Measurements from ENCODE around the gene FAM13A. TPM values are rescaled to one million over a fixed set of nuclear protein-coding genes. Genes with fewer than 3 reads are reported as not detected.

The FAM13A gene
- total and polyA plus RNA-seq, 9 of the 15 experiments (the other 6 are each of a cell fraction or from before 2014, with no cell fraction given), result 11.3 to 23.3 (median 14.7) TPM

DNA sequence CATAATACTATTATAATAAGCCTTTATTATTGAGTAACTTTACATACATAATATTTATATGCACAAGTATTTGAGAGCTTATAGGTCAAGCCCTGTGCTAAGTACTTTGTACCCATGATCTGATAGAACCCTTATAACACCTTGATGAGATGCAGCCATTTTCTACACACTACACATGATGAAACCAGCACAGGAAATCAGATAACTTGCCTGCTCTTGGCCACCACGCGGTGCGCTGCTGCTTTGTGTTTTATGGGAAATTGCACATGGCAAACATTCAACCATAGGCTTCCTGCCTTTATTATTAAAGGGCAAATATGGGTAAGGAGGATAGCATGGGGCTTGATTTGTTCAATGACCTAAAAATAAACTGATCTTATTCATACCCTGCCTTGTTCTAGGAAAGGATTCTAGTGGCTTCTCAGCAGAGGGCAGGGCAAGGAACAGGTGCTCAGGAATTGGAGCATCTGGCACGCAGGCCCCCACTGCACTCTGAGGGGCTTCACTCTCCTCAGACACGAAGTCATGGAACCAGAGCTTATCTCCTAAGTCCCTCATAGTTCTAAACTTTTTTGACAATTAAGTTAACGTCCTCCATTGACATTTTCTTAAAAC, 327.7 kb downstream of the FAM13A start:
- TF ChIP-seq GATAD2B (IDR thresholded peaks at IDR 0.05; ENCODE audit: borderline replicate concordance) (no peak), MYNN (IDR thresholded peaks at IDR 0.05) (no peak), MYNN (CRISPR knock-in tag; IDR thresholded peaks at IDR 0.05) (no peak)
- TF ChIP-seq, protein P1, sequence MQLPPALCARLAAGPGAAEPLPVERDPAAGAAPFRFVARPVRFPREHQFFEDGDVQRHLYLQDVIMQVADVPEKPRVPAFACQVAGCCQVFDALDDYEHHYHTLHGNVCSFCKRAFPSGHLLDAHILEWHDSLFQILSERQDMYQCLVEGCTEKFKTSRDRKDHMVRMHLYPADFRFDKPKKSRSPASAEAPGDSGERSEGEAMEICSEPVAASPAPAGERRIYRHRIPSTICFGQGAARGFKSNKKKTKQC (CRISPR knock-in tag; IDR thresholded peaks at IDR 0.05), result no peak
- H2AFZ ChIP-seq (ENCODE audit: low read depth, low read length), result no peak overlapping the region
- H4K20me1 ChIP-seq (replicated peaks; ENCODE audit: control insufficient read depth, insufficient read depth, low read length), result no peaks in the 10 kb centered on the region
- POLR2A ChIA-PET, result interaction anchor here (0.5 kb wide), 1 partner anchor 10 kb away, joined by 4 read pairs; no protein-coding TSS in a partner anchor
- no peaks in the 10 kb centered on the region for H3K27me3 ChIP-seq (ENCODE audit: control insufficient read depth in 2 of 2, insufficient read depth in 2 of 2, low read length in 2 of 2)
- FAIRE-seq (no peak), DNase-seq (ENCODE audit: extremely low read depth in 1 of 4, low spot score in 3 of 4) (no peak), ATAC-seq (no peak)
- H3K9me1 ChIP-seq (ENCODE audit: control insufficient read depth, insufficient read depth, low read length), result no peaks in the 10 kb centered on the region
- H3K27ac ChIP-seq (ENCODE audit: extremely low read depth, low read depth, low read length), result no peak overlapping the region
- in situ Hi-C loops (cut with MboI) (no loop called here), intact Hi-C loops (cut with micrococcal nuclease) (no loop called here)
- no peak overlapping the region for H3K4me2 ChIP-seq (ENCODE audit: insufficient read depth, low read length)
- no peak overlapping the region for H3K9ac ChIP-seq (ENCODE audit: insufficient read depth in 1 of 2, low read depth in 2 of 2, low read length in 2 of 2)
- peaks cover 46% of the 10 kb centered on the region; the same call in 2 of the 3 replicates for H3K36me3 ChIP-seq (ENCODE audit: control insufficient read depth, insufficient read depth, low read length)
- H3K4me1 ChIP-seq (replicated peaks in 1 of 2; ENCODE audit: control insufficient read depth in 2 of 2, insufficient read depth in 2 of 2, low read length in 2 of 2), result no peaks in the 10 kb centered on the region; a peak in 1 of 5 replicates
- 80% methylated on average over 6 of the region's 6 CpGs for WGBS (ENCODE audit: insufficient coverage, low coverage, missing lambda C conversion rate)
- no peak overlapping the region for H3K4me3 ChIP-seq
- H3K9me3 ChIP-seq (replicated peaks; ENCODE audit: control insufficient read depth, insufficient read depth, low read depth, low read length), result no peaks in the 10 kb centered on the region
- no peaks in the 10 kb centered on the region for H3K79me2 ChIP-seq (ENCODE audit: control insufficient read depth, insufficient read depth, low read length)
- CTCF ChIA-PET (ENCODE audit: low intra/inter-chr PET ratio), result no interaction called here
- BruUV-seq (replicated peaks), result no TSS peak

DNA sequence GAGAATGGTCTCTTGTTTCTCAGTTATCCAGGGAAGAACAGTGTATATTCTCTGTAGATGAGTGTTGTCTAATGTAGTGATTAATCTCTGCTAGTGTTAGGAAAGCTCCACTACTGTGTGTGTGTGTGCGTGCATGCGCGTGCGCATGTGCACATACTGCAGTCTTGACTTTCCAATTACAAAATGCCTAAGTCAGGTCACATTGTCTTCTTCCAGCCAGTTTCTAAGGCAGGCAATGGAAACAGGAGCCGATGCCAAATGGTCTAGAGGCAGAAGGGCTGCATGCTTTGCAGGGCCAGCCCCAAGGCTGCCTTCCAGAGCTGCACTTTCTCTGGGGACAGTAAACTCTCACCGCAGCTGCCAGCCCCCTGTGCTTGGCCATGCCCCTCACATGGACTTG, 328.8 kb downstream of the FAM13A start:
- CTCF ChIA-PET (ENCODE audit: low intra/inter-chr PET ratio), result no interaction called here
- in situ Hi-C loops (cut with MboI), result no loop called here
- FAIRE-seq (no peak), DNase-seq (ENCODE audit: extremely low read depth in 1 of 4, low spot score in 3 of 4) (no peak), ATAC-seq (no peak)
- no peaks in the 10 kb centered on the region for H3K9me1 ChIP-seq (ENCODE audit: control insufficient read depth, insufficient read depth, low read length)
- no peaks in the 10 kb centered on the region for H3K79me2 ChIP-seq (ENCODE audit: control insufficient read depth, insufficient read depth, low read length)
- H3K9me3 ChIP-seq (replicated peaks; ENCODE audit: control insufficient read depth, insufficient read depth, low read depth, low read length), result no peaks in the 10 kb centered on the region
- no TSS peak for BruUV-seq (replicated peaks)
- H3K4me2 ChIP-seq (ENCODE audit: insufficient read depth, low read length), result no peak overlapping the region
- no peak overlapping the region for H3K27ac ChIP-seq (ENCODE audit: extremely low read depth, low read depth, low read length)
- WGBS (ENCODE audit: insufficient coverage, low coverage, missing lambda C conversion rate), result 98% methylated on average over 6 of the region's 6 CpGs
- no peak overlapping the region for H2AFZ ChIP-seq (ENCODE audit: low read depth, low read length)
- no peak overlapping the region for H3K9ac ChIP-seq (ENCODE audit: insufficient read depth in 1 of 2, low read depth in 2 of 2, low read length in 2 of 2)
- H3K36me3 ChIP-seq (ENCODE audit: control insufficient read depth, insufficient read depth, low read length), result peaks cover 45% of the 10 kb centered on the region; the same call in 2 of the 3 replicates
- no peaks in the 10 kb centered on the region for H4K20me1 ChIP-seq (replicated peaks; ENCODE audit: control insufficient read depth, insufficient read depth, low read length)
- H3K27me3 ChIP-seq (ENCODE audit: control insufficient read depth in 2 of 2, insufficient read depth in 2 of 2, low read length in 2 of 2), result no peaks in the 10 kb centered on the region
- H3K4me3 ChIP-seq, result no peak overlapping the region
- H3K4me1 ChIP-seq (replicated peaks in 1 of 2; ENCODE audit: control insufficient read depth in 2 of 2, insufficient read depth in 2 of 2, low read length in 2 of 2), result no peaks in the 10 kb centered on the region
- POLR2A ChIA-PET, result no interaction called here
- intact Hi-C loops (cut with micrococcal nuclease), result no loop called here
- no peak for TF ChIP-seq POLR2H (tag; IDR thresholded peaks at IDR 0.05; ENCODE audit: low read depth)
- no peak for TF ChIP-seq TEAD4 (IDR thresholded peaks at IDR 0.05; ENCODE audit: low read length)
- no peak for TF ChIP-seq TEAD4 (CRISPR knock-in tag; IDR thresholded peaks at IDR 0.05; ENCODE audit: borderline replicate concordance)
- TF ChIP-seq RBM17 (IDR thresholded peaks at IDR 0.05; ENCODE audit: borderline replicate concordance, low read depth, low read length), result no peak
- TF ChIP-seq SMAD2 (IDR thresholded peaks at IDR 0.05; ENCODE audit: low read depth, low read length), result no peak
- TF ChIP-seq ZNF134 (CRISPR knock-in tag; conservative IDR thresholded peaks at IDR 0.05), result no peak
- TF ChIP-seq, protein P2, sequence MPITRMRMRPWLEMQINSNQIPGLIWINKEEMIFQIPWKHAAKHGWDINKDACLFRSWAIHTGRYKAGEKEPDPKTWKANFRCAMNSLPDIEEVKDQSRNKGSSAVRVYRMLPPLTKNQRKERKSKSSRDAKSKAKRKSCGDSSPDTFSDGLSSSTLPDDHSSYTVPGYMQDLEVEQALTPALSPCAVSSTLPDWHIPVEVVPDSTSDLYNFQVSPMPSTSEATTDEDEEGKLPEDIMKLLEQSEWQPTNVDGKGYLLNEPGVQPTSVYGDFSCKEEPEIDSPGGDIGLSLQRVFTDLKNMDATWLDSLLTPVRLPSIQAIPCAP (CRISPR knock-in tag; IDR thresholded peaks at IDR 0.05; ENCODE audit: borderline replicate concordance), result no peak
- TF ChIP-seq HDAC2 (IDR thresholded peaks at IDR 0.05), result no peak
- no peak for TF ChIP-seq NUFIP1 (IDR thresholded peaks at IDR 0.05; ENCODE audit: partially characterized antibody)

All from K562 (cell line).